Panc1 (cell line): Measurements from ENCODE around the gene MPC1.

ENCODE experiments used
- CTCF ChIP-seq: fragments of 450-650 bp; IDR thresholded peaks from 2 replicates; pipeline ENCODE4 v1.5.1; 2017; ENCODE audit warnings: mild to moderate bottlenecking
- POLR2AphosphoS5 ChIP-seq: IDR thresholded peaks from 2 replicates; pipeline ENCODE4 v1.6.1; 2012; ENCODE audit warnings: mild to moderate bottlenecking, low read depth, low read length, moderate library complexity
- REST ChIP-seq, 2 experiments: IDR thresholded peaks; 2 replicates each; pipeline ENCODE4 v1.6.1; 2011 to 2012; ENCODE audit warnings: low read depth in 2 of 2, control low read depth in 1 of 2, low read length in 1 of 2, mild to moderate bottlenecking in 1 of 2, moderate library complexity in 1 of 2; ENCODE audit not compliant: insufficient read depth in 1 of 2

- TF ChIP-seq CTCF (peak; percentile 89), REST (IDR thresholded peaks at IDR 0.05; ENCODE audit: insufficient read depth in 1 of 2, low read depth in 2 of 2, low read length in 1 of 2) (no peak), POLR2AphosphoS5 (no peak)
Observed at GRCh38 chr6:166381733-166382499, 824 bp downstream of the MPC1 start.
